Uterus (tissue), 2 donors: Measurements from ENCODE around the gene FHIT.

Experiments used
- CTCF ChIP-seq, 4 experiments: fragments of 200-600 bp in 2 of 4; fragments of 450-650 bp in 2 of 4; sonication (generic) in 2 of 4; IDR thresholded peaks; one replicate each; pipeline ENCODE4 v1.5.1; 2016 to 2019; ENCODE audit warnings: antibody characterized with exemption in 4 of 4, mild to moderate bottlenecking in 2 of 4, moderate library complexity in 1 of 4
- POLR2A ChIP-seq, 2 donors: fragments of 450-650 bp; IDR thresholded peaks; one replicate each; pipeline ENCODE4 v1.6.1; 2016; ENCODE audit warnings: antibody characterized with exemption in 2 of 2, mild to moderate bottlenecking in 1 of 2, moderate library complexity in 1 of 2

DNA sequence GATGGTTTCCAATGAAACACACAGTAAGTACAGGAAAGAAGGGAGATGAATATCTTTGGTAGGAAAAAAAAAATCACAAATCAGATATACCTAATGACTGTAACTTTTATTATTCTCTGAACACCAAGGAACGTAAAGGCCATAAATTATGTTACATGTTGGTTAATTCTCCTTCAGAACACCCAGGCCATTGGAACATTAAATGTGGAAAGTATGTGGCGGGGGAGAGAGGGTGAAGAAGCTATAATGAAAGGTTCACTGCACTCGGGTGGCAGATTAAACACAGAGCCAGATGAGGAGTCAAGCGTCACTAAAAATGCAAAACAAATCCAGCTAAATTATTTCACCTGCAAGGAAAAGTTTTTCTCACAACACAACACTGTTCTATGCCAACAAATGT, 193.8 kb downstream of the FHIT start:
- TF ChIP-seq CTCF (IDR thresholded peaks at IDR 0.05) (no peak), POLR2A (IDR thresholded peaks at IDR 0.05) (no peak)
